Measurements from ENCODE around the gene CLEC4M. TPM values are rescaled to one million over a fixed set of nuclear protein-coding genes. Genes with fewer than 3 reads are reported as not detected.
A peak's percentile ranks its signal among the peaks of the same experiment; 100 is the strongest.

Gene CLEC4M
- total and polyA plus RNA-seq, 2 experiments from 2014 or later, result not detected

DNA sequence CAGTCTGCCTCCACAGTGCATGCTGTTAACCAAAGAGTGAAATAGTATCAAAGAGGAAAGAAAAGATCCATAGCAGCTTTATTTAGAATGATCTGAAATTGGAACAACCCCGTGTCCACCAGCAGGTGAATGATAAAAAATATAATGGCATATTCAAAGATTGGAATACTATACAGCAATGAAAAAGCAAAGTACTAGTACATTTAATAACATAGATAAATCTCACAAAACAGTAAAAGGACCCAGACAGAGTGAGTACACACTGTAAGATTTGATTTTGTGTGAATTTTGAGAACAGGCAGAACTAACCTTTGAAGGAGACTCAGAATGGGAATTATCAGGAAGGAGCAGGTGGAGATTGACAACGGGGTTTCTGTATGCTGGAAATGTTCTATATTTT lies 14.9 kb upstream of the CLEC4M start:
- H3K27me3 ChIP-seq (ENCODE audit: insufficient read depth), result no peaks in the 10 kb centered on the region
- peak overlapping the region; percentile 39 for H3K27ac Mint-ChIP-seq
- no peak overlapping the region for H3K4me3 ChIP-seq
- peak overlapping the region; percentile 9; the same call in 1 of the 2 replicates for H3K27ac ChIP-seq (ENCODE audit: low read depth)
- no peaks in the 10 kb centered on the region for H4K20me1 ChIP-seq (replicated peaks; ENCODE audit: insufficient read depth)
- 0 out of 2 replicates have a peak, but pooled peaks cover 2% of the 10 kb centered on the region for H3K9me2 ChIP-seq (ENCODE audit: insufficient read depth)
- peaks cover 9% of the 10 kb centered on the region for H3K27me3 Mint-ChIP-seq (ENCODE audit: insufficient read depth, low read depth, poor library complexity)
- H3K79me2 ChIP-seq (replicated peaks; ENCODE audit: insufficient read depth), result no peaks in the 10 kb centered on the region
- no peak overlapping the region for H3K4me2 ChIP-seq
- H3F3A ChIP-seq (replicated peaks; ENCODE audit: low read depth), result no peaks in the 10 kb centered on the region
- TF ChIP-seq, protein P1, sequence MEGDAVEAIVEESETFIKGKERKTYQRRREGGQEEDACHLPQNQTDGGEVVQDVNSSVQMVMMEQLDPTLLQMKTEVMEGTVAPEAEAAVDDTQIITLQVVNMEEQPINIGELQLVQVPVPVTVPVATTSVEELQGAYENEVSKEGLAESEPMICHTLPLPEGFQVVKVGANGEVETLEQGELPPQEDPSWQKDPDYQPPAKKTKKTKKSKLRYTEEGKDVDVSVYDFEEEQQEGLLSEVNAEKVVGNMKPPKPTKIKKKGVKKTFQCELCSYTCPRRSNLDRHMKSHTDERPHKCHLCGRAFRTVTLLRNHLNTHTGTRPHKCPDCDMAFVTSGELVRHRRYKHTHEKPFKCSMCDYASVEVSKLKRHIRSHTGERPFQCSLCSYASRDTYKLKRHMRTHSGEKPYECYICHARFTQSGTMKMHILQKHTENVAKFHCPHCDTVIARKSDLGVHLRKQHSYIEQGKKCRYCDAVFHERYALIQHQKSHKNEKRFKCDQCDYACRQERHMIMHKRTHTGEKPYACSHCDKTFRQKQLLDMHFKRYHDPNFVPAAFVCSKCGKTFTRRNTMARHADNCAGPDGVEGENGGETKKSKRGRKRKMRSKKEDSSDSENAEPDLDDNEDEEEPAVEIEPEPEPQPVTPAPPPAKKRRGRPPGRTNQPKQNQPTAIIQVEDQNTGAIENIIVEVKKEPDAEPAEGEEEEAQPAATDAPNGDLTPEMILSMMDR (conservative IDR thresholded peaks at IDR 0.05; ENCODE audit: low read depth in 2 of 2), result no peak
- TF ChIP-seq, protein P2, sequence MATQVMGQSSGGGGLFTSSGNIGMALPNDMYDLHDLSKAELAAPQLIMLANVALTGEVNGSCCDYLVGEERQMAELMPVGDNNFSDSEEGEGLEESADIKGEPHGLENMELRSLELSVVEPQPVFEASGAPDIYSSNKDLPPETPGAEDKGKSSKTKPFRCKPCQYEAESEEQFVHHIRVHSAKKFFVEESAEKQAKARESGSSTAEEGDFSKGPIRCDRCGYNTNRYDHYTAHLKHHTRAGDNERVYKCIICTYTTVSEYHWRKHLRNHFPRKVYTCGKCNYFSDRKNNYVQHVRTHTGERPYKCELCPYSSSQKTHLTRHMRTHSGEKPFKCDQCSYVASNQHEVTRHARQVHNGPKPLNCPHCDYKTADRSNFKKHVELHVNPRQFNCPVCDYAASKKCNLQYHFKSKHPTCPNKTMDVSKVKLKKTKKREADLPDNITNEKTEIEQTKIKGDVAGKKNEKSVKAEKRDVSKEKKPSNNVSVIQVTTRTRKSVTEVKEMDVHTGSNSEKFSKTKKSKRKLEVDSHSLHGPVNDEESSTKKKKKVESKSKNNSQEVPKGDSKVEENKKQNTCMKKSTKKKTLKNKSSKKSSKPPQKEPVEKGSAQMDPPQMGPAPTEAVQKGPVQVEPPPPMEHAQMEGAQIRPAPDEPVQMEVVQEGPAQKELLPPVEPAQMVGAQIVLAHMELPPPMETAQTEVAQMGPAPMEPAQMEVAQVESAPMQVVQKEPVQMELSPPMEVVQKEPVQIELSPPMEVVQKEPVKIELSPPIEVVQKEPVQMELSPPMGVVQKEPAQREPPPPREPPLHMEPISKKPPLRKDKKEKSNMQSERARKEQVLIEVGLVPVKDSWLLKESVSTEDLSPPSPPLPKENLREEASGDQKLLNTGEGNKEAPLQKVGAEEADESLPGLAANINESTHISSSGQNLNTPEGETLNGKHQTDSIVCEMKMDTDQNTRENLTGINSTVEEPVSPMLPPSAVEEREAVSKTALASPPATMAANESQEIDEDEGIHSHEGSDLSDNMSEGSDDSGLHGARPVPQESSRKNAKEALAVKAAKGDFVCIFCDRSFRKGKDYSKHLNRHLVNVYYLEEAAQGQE (IDR thresholded peaks at IDR 0.05; ENCODE audit: unreplicated experiment), result no peak
- no peak for TF ChIP-seq CREB1 (CRISPR knock-in tag; IDR thresholded peaks at IDR 0.05; ENCODE audit: low read depth)
- TF ChIP-seq JUNB (IDR thresholded peaks at IDR 0.05; ENCODE audit: unreplicated experiment), result no peak
- no peak for TF ChIP-seq EZH2phosphoT487 (IDR thresholded peaks at IDR 0.05; ENCODE audit: unreplicated experiment)
- no peak for TF ChIP-seq ZNF331 (CRISPR knock-in tag; IDR thresholded peaks at IDR 0.05; ENCODE audit: low read depth)
- TF ChIP-seq ZNF114 (CRISPR knock-in tag; IDR thresholded peaks at IDR 0.05), result no peak
- no peak for TF ChIP-seq NANOG (IDR thresholded peaks at IDR 0.05; ENCODE audit: borderline replicate concordance)
- no peak for TF ChIP-seq EZH2 (IDR thresholded peaks at IDR 0.05; ENCODE audit: low read depth, unreplicated experiment)
- TF ChIP-seq, protein P3, sequence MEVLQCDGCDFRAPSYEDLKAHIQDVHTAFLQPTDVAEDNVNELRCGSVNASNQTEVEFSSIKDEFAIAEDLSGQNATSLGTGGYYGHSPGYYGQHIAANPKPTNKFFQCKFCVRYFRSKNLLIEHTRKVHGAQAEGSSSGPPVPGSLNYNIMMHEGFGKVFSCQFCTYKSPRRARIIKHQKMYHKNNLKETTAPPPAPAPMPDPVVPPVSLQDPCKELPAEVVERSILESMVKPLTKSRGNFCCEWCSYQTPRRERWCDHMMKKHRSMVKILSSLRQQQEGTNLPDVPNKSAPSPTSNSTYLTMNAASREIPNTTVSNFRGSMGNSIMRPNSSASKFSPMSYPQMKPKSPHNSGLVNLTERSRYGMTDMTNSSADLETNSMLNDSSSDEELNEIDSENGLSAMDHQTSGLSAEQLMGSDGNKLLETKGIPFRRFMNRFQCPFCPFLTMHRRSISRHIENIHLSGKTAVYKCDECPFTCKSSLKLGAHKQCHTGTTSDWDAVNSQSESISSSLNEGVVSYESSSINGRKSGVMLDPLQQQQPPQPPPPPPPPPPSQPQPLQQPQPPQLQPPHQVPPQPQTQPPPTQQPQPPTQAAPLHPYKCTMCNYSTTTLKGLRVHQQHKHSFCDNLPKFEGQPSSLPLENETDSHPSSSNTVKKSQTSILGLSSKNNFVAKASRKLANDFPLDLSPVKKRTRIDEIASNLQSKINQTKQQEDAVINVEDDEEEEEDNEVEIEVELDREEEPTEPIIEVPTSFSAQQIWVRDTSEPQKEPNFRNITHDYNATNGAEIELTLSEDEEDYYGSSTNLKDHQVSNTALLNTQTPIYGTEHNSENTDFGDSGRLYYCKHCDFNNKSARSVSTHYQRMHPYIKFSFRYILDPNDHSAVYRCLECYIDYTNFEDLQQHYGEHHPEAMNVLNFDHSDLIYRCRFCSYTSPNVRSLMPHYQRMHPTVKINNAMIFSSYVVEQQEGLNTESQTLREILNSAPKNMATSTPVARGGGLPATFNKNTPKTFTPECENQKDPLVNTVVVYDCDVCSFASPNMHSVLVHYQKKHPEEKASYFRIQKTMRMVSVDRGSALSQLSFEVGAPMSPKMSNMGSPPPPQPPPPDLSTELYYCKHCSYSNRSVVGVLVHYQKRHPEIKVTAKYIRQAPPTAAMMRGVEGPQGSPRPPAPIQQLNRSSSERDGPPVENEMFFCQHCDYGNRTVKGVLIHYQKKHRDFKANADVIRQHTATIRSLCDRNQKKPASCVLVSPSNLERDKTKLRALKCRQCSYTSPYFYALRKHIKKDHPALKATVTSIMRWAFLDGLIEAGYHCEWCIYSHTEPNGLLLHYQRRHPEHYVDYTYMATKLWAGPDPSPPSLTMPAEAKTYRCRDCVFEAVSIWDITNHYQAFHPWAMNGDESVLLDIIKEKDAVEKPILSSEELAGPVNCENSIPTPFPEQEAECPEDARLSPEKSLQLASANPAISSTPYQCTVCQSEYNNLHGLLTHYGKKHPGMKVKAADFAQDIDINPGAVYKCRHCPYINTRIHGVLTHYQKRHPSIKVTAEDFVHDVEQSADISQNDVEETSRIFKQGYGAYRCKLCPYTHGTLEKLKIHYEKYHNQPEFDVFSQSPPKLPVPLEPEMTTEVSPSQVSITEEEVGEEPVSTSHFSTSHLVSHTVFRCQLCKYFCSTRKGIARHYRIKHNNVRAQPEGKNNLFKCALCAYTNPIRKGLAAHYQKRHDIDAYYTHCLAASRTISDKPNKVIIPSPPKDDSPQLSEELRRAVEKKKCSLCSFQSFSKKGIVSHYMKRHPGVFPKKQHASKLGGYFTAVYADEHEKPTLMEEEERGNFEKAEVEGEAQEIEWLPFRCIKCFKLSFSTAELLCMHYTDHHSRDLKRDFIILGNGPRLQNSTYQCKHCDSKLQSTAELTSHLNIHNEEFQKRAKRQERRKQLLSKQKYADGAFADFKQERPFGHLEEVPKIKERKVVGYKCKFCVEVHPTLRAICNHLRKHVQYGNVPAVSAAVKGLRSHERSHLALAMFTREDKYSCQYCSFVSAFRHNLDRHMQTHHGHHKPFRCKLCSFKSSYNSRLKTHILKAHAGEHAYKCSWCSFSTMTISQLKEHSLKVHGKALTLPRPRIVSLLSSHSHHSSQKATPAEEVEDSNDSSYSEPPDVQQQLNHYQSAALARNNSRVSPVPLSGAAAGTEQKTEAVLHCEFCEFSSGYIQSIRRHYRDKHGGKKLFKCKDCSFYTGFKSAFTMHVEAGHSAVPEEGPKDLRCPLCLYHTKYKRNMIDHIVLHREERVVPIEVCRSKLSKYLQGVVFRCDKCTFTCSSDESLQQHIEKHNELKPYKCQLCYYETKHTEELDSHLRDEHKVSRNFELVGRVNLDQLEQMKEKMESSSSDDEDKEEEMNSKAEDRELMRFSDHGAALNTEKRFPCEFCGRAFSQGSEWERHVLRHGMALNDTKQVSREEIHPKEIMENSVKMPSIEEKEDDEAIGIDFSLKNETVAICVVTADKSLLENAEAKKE (CRISPR knock-in tag; IDR thresholded peaks at IDR 0.05), result no peak
- no peak for TF ChIP-seq POLR2AphosphoS5 (IDR thresholded peaks at IDR 0.05; ENCODE audit: low read depth)
- TF ChIP-seq, protein P4, sequence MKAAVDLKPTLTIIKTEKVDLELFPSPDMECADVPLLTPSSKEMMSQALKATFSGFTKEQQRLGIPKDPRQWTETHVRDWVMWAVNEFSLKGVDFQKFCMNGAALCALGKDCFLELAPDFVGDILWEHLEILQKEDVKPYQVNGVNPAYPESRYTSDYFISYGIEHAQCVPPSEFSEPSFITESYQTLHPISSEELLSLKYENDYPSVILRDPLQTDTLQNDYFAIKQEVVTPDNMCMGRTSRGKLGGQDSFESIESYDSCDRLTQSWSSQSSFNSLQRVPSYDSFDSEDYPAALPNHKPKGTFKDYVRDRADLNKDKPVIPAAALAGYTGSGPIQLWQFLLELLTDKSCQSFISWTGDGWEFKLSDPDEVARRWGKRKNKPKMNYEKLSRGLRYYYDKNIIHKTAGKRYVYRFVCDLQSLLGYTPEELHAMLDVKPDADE (IDR thresholded peaks at IDR 0.05), result no peak
- no peak for TF ChIP-seq STAT1 (IDR thresholded peaks at IDR 0.05; ENCODE audit: unreplicated experiment)
- no peak overlapping the region for H3K4me3 Mint-ChIP-seq
- peaks cover 11% of the 10 kb centered on the region for H3K36me3 Mint-ChIP-seq (ENCODE audit: low read depth)
- DNase-seq (ENCODE audit: low spot score), result no peak
- peaks cover 20% of the 10 kb centered on the region for H3K4me1 Mint-ChIP-seq
- peaks cover 22% of the 10 kb centered on the region for H3K9me3 Mint-ChIP-seq
- peaks cover 12% of the 10 kb centered on the region; the same call in 1 of the 2 replicates for H3K4me1 ChIP-seq (ENCODE audit: insufficient read depth)
- ATAC-seq, result no peak
- no peaks in the 10 kb centered on the region for H3K36me3 ChIP-seq (ENCODE audit: insufficient read depth)
- H2AFZ ChIP-seq, result no peak overlapping the region

Measured in GM23338 (cell line).